ENCODE data around the gene SSBP3.

DNA sequence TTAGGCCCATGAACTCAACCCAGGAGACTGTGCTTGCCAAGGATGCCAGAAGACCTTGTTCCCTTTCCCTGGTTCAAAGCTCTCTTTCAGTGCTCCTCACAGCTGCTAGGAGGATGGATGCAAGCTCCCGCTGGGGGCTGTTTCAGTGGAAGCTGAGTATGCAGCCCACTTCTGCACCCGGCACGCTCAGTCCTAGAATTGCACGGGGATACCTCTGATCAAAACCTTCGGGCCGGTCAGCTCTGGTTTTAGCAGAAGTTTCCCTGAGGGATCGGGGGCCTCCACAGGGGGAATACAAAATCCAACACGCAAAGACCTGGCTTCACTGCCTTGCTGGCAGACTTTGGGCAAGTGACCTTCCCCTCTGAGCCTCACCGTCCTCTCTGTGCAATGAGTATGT is 4.2 kb upstream of the SSBP3 start:
- no peak for TF ChIP-seq POLR2A (IDR thresholded peaks at IDR 0.05)
- TF ChIP-seq, protein P1, sequence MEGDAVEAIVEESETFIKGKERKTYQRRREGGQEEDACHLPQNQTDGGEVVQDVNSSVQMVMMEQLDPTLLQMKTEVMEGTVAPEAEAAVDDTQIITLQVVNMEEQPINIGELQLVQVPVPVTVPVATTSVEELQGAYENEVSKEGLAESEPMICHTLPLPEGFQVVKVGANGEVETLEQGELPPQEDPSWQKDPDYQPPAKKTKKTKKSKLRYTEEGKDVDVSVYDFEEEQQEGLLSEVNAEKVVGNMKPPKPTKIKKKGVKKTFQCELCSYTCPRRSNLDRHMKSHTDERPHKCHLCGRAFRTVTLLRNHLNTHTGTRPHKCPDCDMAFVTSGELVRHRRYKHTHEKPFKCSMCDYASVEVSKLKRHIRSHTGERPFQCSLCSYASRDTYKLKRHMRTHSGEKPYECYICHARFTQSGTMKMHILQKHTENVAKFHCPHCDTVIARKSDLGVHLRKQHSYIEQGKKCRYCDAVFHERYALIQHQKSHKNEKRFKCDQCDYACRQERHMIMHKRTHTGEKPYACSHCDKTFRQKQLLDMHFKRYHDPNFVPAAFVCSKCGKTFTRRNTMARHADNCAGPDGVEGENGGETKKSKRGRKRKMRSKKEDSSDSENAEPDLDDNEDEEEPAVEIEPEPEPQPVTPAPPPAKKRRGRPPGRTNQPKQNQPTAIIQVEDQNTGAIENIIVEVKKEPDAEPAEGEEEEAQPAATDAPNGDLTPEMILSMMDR (IDR thresholded peaks at IDR 0.05) = no peak

Data from thyroid gland (tissue), 4 donors.